SKM-1 treated with dmso at 0.1 percent for 144 hours (cell line): Measurements from ENCODE around the gene RHOBTB1.
"Not testable (repeated sequence)": the region's sequence is repeated elsewhere in the genome, so short reads cannot be mapped to it uniquely, and the experiment has no call there.

Experiments
- DNase-seq: peaks from one replicate; lab custom pipeline; 2025; ENCODE audit not compliant: unreplicated experiment; lab: John Stamatoyannopoulos, UW

RHOBTB1 gene

DNA sequence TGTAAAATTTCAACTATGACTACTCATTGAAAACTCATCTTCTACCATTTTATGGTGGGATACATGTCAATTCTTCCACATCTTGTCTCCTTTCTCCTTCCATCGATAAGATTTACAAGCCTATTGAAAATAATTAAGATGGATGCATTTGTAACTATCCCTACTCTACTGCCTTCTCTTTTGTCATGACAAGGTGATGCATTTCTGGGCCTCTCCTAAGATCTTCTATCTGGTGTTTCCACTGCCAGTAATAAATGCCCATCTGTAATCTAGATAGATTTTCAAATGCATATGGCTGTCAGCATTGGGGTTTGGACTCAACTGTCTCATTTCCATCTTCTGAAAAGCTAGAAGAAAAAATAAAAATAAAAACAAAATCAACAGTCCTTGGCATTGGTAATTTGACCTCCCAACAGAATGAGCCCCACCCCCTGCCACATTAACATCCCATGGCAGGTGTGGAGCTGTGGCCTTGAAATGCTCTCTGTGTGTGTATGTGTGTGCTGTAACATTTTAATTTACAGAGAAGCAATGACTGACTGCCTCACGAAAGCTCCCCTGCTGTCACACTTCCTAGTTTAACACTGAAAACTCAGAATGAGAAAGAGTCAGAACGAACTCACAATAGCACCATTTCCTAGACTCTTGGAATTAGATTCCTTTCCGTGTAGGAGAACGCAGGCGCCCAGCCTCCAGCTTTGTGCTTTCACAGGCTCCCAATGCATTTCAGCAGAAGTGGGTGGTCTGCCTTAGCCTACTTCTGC lies 74.2 kb downstream of the RHOBTB1 start:
- DNase-seq = no peak

- DNase-seq = no peak
Observed at GRCh38 chr10:60868946-60869345, 75.0 kb downstream of the RHOBTB1 start.

DNA sequence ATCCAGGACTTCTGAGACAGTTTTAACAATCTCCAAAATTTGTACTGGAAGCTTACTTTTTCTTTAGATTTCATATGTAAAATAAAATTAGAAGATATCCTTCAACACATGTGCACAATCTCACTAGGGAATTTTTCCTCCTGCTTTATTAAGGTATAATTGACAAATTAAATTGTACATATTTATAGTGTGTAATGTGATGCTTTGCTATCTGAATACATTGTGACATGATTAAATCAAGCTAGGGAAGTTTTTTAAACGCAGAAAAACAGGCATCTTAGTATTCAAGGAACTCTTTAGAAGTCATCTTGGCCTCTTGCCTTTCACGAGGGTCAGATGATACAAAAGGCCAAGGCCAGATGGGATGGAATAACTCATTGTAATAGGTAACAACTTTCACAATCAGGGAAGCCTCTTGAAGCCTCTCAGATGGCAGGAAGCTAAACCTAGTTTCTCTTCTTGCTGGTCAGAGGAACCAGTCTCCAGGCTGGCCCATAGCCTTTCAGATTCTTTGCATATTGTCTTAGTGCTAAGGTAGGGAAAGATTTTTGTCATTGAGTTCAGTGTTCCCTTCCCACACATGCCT lies 78.7 kb downstream of the RHOBTB1 start:
- DNase-seq = no peak

DNA sequence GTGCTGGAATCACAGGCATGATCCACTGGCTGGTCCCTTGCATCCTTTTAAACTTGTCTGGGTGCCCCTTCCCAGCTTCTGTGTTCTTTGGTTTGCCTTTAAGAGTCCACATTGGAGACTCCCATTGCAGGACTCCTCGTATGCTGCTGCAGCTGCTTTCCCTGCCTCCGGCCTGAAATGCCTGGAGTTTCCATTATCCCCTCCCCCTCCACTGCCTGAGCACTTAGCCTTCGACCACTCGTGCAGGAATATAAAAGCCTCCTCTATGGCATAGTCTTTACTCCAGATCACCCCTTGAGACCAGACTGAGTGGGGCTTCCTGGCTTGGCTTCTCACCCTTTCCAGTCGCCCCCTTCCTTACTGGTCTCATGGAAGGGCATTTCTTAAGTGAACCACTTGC lies 80.2 kb downstream of the RHOBTB1 start:
- no peak for DNase-seq

GRCh38 chr10:60862517-60862916 lies 81.5 kb downstream of the RHOBTB1 start:
- DNase-seq = no peak

- DNase-seq = no peak
Observed at GRCh38 chr10:60856405-60856804, 87.6 kb downstream of the RHOBTB1 start.

- no peak for DNase-seq
Observed at GRCh38 chr10:60853637-60854036, 90.3 kb downstream of the RHOBTB1 start.

GRCh38 chr10:60853107-60853506 lies 90.9 kb downstream of the RHOBTB1 start:
- DNase-seq = no peak

GRCh38 chr10:60849740-60850139 lies 94.2 kb downstream of the RHOBTB1 start:
- DNase-seq = no peak

GRCh38 chr10:60849217-60849616 lies 94.8 kb downstream of the RHOBTB1 start:
- no peak for DNase-seq

DNA sequence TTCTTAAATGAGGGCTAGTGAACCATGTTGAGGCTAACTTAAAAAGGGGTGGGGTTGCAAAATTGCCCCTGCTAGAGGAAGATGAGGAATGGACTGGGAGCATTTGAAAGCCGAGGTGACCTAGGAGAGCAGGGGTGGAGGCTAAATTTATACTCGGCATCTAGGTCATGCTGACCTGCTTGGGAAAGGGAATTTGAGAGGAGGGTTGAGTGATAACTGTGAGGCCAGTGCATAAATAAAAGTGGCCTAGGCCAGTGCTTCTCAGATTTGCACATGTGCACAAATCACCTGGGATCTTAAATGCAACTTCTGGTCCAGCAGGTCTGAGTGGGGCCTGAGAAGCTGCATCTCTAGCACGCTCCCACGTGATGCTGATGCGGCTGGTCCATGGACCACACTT lies 95.3 kb downstream of the RHOBTB1 start:
- no peak for DNase-seq

- no peak for DNase-seq
Observed at GRCh38 chr10:60848126-60848525, 95.9 kb downstream of the RHOBTB1 start.

DNA sequence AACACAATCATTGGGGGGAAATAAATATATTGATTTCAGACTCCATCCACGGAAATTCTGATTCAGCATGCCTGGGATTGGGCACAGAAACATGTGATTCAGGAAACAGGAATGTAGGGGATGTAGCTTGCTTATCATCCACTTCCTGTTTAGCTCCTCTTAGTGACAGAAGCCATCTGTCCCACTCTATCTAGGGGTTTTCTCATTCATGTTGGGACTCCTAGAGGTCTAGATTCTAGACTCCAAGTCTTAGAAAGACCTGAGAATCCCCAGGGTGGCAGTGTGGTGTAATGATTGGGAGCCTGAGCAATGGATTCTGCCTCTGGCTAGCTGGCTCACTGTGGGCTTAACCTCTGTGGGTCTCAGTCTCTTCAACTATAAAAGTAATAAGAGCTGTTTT lies 97.8 kb downstream of the RHOBTB1 start:
- no peak for DNase-seq

DNA sequence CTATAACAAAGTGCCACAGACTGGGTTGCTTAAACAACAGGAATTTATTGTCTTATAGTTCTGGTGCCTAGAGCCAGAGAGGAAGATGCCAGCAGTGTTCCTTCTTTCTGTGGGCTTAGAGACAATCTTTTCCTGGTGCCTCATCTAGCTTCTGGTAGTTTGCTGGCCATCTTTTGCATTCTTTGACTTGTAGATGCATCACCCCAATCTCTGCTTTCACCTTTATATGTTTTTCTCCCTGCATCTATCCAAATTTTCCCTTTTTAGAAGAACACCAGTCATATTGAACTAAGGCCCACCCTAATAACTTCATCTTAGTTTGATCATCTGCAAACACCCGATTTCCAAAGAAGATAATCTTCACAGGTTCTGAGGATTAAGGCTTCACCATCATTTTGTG lies 98.9 kb downstream of the RHOBTB1 start:
- DNase-seq = no peak

- no peak for DNase-seq
Observed at GRCh38 chr10:60842694-60843093, 101.3 kb downstream of the RHOBTB1 start.

GRCh38 chr10:60841227-60841626 lies 102.8 kb downstream of the RHOBTB1 start:
- not testable (repeated sequence) for DNase-seq

DNA sequence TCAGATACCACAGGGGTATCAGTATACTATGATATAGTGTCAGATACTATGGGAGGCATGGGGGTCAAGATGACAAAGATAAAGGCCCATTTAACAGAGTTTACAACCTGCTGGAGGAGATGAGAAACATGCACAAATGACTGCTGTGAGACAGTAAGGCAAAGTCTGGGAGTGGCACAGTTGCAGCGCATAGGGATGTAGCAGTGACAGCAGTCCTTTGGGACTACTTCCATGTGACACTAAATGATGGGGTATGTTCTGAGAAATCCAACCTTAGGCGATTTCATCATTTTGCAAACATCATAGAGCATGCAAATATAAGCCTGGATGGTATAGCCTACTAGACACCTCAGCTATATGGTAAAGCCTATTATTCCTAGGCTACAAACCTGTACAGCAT lies 108.9 kb downstream of the RHOBTB1 start:
- no peak for DNase-seq

GRCh38 chr10:60834401-60834800 lies 109.6 kb downstream of the RHOBTB1 start:
- no peak for DNase-seq

DNA sequence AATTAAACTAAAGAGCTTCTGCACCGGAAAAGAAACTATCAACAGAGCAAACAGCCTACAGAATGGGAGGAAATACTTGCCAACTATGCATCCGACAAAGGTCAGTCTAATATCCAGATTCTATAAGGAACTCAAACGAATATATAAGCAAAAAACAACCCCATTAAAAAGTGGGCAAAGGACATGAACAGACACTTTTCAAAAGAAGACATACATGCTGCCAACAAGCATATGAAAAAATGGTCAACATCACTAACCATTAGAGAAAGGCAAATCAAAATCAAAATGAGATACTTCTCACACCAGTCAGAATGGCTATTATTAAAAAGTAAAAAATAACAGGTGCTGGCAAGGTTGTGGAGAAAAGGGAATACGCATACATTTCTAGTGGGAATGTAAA lies 111.8 kb downstream of the RHOBTB1 start:
- DNase-seq = not testable (repeated sequence)

DNA sequence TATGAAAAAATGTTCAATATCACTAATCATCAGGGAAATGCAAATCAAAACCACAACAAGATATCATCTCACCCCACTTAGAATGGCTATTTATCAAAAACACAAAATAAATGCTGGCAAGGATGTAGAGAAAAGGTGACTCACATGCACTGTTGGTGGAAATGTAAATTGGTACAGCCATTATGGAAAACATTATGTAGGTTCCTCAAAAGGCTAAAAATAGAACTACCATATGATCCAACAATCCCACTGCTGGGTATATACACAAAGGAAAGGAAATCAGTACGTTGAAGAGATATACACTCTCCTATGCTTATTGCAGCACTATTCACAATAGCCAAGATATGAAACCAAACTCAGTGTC lies 115.5 kb downstream of the RHOBTB1 start:
- no peak for DNase-seq

- no peak for DNase-seq
Observed at GRCh38 chr10:60827791-60828488, 116.0 kb downstream of the RHOBTB1 start.

DNA sequence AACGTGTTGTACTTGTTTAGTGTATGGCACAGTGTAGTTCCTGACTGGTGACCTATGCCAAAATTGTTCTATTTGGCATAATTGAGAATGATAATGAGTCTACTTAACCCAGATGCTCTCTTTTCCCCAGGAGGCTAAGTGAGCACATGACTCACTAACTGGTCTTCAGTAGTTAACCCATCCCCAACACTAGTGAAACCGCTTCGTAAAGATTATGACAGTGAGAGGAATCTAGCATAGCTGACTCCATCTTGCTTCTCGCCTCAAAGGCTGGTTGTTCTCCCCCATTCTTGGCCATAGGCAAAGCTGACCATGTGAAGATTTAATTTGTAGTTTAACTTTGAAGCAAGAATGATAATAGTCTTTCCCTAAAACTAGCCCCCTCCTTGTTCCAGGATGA lies 118.5 kb downstream of the RHOBTB1 start:
- DNase-seq = no peak
